Esophagus (tissue), 2 donors: ENCODE results near the gene SMAD7. TPM values are rescaled to one million over a fixed set of nuclear protein-coding genes. Genes with fewer than 3 reads are reported as not detected.
A peak's percentile ranks its signal among the peaks of the same experiment; 100 is the strongest.

Experiments
- H3K27ac ChIP-seq, 2 donors: one replicate each; pipeline ENCODE4 v1.5.1; 2013; ENCODE audit warnings: low read depth in 2 of 2, mild to moderate bottlenecking in 2 of 2, inconsistent platforms in 1 of 2, low read length in 1 of 2, moderate library complexity in 1 of 2
- H3K27me3 ChIP-seq, 2 donors: one replicate each; pipeline ENCODE4 v1.6.1; 2013; ENCODE audit warnings: low read length in 2 of 2, control low read depth in 1 of 2, mild to moderate bottlenecking in 1 of 2; ENCODE audit not compliant: insufficient read depth in 2 of 2, control insufficient read depth in 1 of 2
- H3K36me3 ChIP-seq, 2 donors: one replicate each; pipeline ENCODE4 v1.6.1; 2013; ENCODE audit warnings: low read length in 1 of 2; ENCODE audit not compliant: control insufficient read depth in 2 of 2, insufficient read depth in 2 of 2
- H3K4me1 ChIP-seq, 2 donors: one replicate each; pipeline ENCODE4 v1.6.1; 2013; ENCODE audit warnings: low read length in 1 of 2; ENCODE audit not compliant: control insufficient read depth in 2 of 2, insufficient read depth in 2 of 2
- H3K4me3 ChIP-seq, 2 donors: one replicate each; pipeline ENCODE4 v1.5.1; 2013; ENCODE audit warnings: low read length in 2 of 2, mild to moderate bottlenecking in 2 of 2, low read depth in 1 of 2, moderate library complexity in 1 of 2
- H3K9me3 ChIP-seq, 2 donors: one replicate each; pipeline ENCODE4 v1.6.1; 2013; ENCODE audit warnings: mild to moderate bottlenecking in 2 of 2, low read depth in 1 of 2, low read length in 1 of 2, moderate library complexity in 1 of 2; ENCODE audit not compliant: control insufficient read depth in 2 of 2, insufficient read depth in 1 of 2
- WGBS, 2 donors: extraction: QIAGEN DNeasy Blood & Tissue Kit; methylation state at CpG; one replicate each; pipeline ENCODE4 v1.1.7; 2013; 5-methylcytosine and 5-hydroxymethylcytosine counted together
- polyA plus RNA-seq, 2 donors: library from polyadenylated mRNA; stranded (reverse); fragments of 200-250 nt; gene quantifications; one replicate each; pipeline ENCODE4 v1.2.3, GENCODE V29; 2013
- donor health status: healthy with polysubstance abuse.
- donor health status: Bipolar disorder and iron deficiency.

The SMAD7 gene
- polyA plus RNA-seq, 2 donors: 3.5 to 4.4 TPM

DNA sequence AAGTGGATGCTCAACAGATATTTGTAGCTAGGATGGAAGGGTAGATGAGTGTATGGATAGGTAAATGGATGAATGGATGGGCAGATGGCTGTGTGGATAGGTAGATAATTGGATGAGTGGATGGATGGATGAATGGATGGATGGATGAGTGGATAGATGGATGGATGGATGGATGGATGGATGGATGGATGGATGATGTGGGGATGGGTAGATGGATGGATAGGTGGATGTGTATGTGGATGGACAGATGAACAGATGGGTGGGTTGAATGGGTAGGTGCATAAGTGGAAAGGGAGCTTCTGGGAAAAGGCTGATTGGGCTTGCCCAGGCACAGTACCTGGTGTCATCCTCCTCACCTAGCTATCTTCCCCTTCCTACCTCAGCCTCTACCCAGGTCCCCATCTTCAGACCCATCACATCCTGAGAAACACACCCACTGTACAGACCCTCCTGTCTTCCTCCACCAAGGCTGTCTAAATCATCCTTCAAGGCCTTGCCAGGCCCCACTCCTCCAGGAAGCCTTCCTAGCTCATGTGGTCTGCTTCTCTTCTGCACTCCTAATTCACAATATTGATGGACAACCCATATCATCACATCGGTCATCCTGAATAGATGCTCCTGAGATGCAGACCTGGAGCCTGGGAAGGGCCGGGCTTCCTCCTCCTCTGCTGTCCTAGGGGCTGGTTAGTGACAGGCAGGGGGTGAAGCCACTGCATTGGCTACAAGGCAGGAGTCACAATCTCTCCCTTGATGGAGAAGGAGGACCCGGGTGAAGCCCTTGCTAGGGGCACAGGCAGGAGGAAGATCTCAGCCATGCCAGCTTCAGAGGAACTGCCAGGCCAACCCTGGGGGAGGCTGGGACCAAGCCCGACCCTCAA, 49.4 kb downstream of the SMAD7 start:
- H3K27ac ChIP-seq: no peak overlapping the region
- H3K27me3 ChIP-seq: no peaks in the 10 kb centered on the region
- 52 to 64% methylated on average over 4 of the region's 4 CpGs for WGBS, 2 donors
- no peaks in the 10 kb centered on the region for H3K36me3 ChIP-seq
- H3K9me3 ChIP-seq: peaks cover 0 to 7% of the 10 kb centered on the region in 2 donors
- no peak overlapping the region for H3K4me3 ChIP-seq
- peaks cover 0 to 13% of the 10 kb centered on the region in 2 donors for H3K4me1 ChIP-seq

DNA sequence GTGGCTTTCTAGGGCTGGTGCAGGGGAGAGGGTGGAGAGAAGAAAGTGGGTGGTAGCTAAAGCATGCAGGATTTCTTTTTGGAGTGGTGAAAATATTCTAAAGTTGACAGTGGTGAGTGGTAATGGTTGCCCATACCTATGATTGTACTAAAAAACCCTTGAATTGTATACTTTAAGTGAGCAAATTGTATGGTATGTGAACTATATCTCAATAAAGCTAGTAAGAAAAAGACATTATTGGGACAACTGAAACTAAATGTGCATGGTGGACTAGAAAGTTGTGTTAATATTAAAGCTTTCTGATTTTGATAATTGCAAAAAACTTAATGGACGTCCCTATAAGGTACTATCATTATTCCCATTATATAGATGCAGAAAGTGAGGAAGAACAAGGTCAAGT, 50.3 kb downstream of the SMAD7 start:
- no peak overlapping the region for H3K4me3 ChIP-seq
- no peaks in the 10 kb centered on the region for H3K36me3 ChIP-seq
- H3K27me3 ChIP-seq: no peaks in the 10 kb centered on the region
- H3K4me1 ChIP-seq: peaks cover 0 to 13% of the 10 kb centered on the region in 2 donors
- peaks cover 0 to 7% of the 10 kb centered on the region in 2 donors for H3K9me3 ChIP-seq
- H3K27ac ChIP-seq: no peak overlapping the region
- whole genome bisulfite sequencing, 2 donors: 90 to 92% methylated on average over 1 of the region's 1 CpG

DNA sequence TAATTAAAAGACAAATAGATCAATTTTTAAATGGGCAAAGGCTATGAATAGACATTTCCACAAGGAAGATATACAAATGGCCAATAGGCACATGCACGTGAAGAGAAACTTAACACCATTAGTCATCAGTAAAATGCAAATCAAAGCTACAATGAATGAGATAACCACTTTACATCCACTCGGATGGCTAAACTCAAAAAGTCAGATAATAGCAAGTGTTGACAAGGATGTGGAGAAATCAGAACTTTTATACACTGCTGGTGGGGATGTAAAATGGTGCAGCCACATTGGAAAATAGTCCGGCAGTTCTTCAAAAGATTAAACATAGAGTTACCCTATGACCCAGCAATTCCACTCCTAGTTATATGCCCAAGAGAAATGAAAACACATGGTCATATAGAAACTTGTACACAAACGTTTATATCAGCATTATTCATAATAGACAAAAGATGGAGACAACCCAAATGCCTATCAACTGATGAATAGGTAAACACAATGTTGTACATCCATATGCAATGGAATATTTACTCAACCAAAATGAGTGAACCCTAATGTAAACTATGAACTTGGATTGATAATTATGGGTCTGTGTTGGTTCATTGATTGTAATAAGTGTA, 51.1 kb downstream of the SMAD7 start:
- no peak overlapping the region for H3K4me3 ChIP-seq

DNA sequence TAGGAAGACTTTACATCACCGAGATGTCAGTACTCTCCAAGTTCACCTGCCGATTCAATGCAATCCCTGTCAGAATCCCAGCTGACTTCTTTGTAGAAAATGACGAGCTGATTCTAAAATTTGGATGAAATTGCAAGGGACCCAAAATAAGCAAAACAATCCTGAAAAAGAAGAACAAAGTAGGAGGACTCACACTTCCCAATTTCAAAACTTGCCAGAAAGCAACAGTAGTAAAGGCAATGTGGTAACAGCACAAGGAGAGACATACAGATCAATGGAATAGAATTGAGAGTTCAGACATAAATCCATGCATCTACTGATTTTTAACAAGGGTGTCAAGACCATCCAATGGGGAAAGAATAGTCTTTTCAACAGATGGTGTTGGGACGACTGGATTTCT, 52.2 kb downstream of the SMAD7 start:
- WGBS, 2 donors: 84% methylated on average over 4 of the region's 4 CpGs
- no peaks in the 10 kb centered on the region for H3K36me3 ChIP-seq
- H3K4me1 ChIP-seq: peaks cover 4 to 19% of the 10 kb centered on the region in 2 donors

More for the DNA sequence above, 51.1 kb downstream of the SMAD7 start:
- H3K4me1 ChIP-seq: peaks cover 0 to 13% of the 10 kb centered on the region in 2 donors
- WGBS, 2 donors: 79% methylated on average over 4 of the region's 4 CpGs
- H3K36me3 ChIP-seq: no peaks in the 10 kb centered on the region
- no peak overlapping the region for H3K27ac ChIP-seq
- peaks cover 0 to under 1% of the 10 kb centered on the region in 2 donors for H3K9me3 ChIP-seq
- H3K27me3 ChIP-seq: no peaks in the 10 kb centered on the region

DNA sequence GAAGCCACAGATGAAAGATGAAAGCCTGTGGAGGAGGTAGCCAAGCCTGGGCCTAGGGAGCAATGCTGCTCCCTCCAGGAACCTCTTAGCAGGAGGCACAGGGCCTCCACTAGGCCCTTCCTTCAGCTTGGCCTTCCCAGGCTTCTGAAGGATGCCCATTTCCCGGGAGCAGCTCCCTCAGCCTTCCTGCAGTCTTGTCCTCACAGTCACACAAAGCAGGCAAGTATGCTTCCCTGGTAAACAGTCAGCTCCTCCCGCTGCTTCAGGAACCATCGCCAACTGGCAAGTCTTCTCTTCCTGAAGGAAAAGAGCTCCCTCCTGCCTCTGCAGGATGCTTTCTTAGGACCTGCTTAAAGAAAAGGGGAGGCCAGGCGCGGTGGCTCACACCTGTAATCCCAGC, 53.2 kb downstream of the SMAD7 start:
- no peaks in the 10 kb centered on the region for H3K9me3 ChIP-seq
- no peaks in the 10 kb centered on the region for H3K36me3 ChIP-seq
- no peak overlapping the region for H3K4me3 ChIP-seq
- WGBS, 2 donors: 71 to 79% methylated on average over 5 of the region's 5 CpGs
- peaks cover 5 to 27% of the 10 kb centered on the region in 2 donors for H3K4me1 ChIP-seq
- no peaks in the 10 kb centered on the region for H3K27me3 ChIP-seq
- H3K27ac ChIP-seq: peak overlapping the region in 1 of 2 donors; percentile 26

More for the DNA sequence above, 52.2 kb downstream of the SMAD7 start:
- no peaks in the 10 kb centered on the region for H3K9me3 ChIP-seq
- H3K27me3 ChIP-seq: no peaks in the 10 kb centered on the region
- H3K27ac ChIP-seq: no peak overlapping the region
- no peak overlapping the region for H3K4me3 ChIP-seq

DNA sequence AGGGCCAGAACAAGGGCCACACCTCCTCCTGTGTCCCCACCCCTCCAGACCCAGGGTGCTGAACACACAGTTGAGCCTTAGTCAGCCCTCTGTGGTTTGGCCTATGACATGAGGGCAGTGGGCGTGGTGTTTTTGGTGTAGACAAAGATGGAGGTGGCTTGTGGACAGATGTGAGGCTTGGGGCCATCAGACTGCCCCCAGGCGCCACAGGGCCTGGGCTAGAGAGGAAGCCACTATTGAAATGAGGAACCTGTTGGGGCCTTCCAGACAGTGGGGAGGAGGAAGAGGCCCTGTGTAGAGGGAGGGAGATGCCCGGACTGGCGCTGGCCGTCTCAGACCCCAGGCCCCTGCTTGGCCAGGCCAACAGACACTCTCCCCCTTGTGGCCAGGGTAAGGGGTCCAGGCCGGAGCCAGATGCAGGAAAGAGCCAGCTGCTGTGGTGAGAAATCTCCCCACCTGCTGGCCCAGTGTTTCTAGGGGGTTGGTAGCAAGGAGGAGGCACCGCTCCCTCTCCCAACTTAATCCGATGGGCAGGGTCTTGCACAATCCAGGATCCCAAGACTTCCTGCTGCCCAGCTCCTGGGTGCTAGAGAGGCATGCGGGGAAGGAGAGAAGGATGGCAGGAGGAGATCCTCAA, 53.8 kb downstream of the SMAD7 start:
- Histone ChIP-seq H3K9me3 (no peaks in the 10 kb centered on the region), H3K36me3 (no peaks in the 10 kb centered on the region), H3K27me3 (no peaks in the 10 kb centered on the region), H3K27ac (no peak overlapping the region), H3K4me3 (no peak overlapping the region), H3K4me1 (peaks cover 5 to 27% of the 10 kb centered on the region in 2 donors)
- 85 to 86% methylated on average over 9 of the region's 9 CpGs for WGBS, 2 donors

DNA sequence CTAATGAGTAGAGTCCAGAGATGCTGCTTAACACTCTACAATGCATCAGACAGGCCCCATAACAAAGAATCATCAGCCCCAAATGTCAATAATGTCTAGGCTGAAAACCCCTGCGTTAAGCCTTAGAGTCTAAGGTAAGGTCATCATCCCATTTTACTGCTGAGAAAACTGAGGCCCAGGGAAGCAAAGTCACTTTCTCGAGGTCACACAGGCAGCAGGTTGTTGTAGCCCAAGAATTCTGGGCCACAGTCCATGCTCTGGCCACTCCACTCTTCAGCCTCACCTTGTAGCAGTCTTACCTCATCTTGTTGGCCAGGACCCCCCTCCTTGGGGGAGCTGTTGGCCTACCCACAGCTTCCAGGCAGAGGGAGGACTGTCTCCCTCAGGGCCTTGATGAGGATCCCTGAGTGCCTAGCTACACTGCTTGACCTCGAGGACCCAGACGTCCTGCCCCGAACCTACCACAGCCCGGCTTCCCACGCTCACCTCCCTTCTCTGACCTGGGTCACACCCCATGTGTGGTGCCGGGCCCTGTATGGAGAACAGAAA, 54.4 kb downstream of the SMAD7 start:
- WGBS, 2 donors: 81 to 85% methylated on average over 8 of the region's 8 CpGs
- no peak overlapping the region for H3K4me3 ChIP-seq
- no peak overlapping the region for H3K27ac ChIP-seq
- H3K9me3 ChIP-seq: no peaks in the 10 kb centered on the region
- no peaks in the 10 kb centered on the region for H3K27me3 ChIP-seq
- H3K4me1 ChIP-seq: peaks cover 5 to 21% of the 10 kb centered on the region in 2 donors
- H3K36me3 ChIP-seq: no peaks in the 10 kb centered on the region

DNA sequence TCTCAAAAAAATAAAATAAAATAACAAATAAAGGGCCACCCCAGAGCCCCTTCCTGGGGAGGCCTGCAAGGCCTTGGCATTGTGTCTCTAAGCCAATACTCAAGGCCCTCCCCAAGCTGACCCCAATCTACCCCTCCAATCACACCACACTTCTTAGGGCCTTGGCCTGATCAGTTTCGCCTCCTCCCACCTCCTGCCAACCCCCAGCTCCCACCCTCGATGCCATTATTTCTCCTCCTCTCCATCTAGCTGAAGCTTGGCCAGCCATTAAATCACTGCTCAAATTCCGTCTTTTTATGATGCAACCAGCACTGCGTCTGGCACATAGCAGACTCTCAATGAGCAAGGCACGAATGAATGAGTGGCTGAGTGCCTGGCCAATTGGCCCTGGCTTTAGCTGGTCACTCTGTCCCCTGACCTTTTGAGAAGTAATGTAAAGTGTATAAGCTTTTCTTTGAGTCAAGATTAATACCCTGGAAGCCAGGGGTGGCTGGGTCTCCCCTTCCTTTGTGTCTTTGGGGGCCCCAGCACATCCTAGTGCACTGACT, 55.9 kb downstream of the SMAD7 start:
- H3K4me1 ChIP-seq: peaks cover 5 to 18% of the 10 kb centered on the region in 2 donors
- H3K27ac ChIP-seq: no peak overlapping the region
- 87 to 90% methylated on average over 5 of the region's 5 CpGs for WGBS, 2 donors
- no peaks in the 10 kb centered on the region for H3K9me3 ChIP-seq
- H3K36me3 ChIP-seq: no peaks in the 10 kb centered on the region
- H3K4me3 ChIP-seq: no peak overlapping the region
- H3K27me3 ChIP-seq: no peaks in the 10 kb centered on the region
